ENCODE results near the gene NARS2.
"Not testable (repeated sequence)": the region's sequence is repeated elsewhere in the genome, so short reads cannot be mapped to it uniquely, and the experiment has no call there.

DNA sequence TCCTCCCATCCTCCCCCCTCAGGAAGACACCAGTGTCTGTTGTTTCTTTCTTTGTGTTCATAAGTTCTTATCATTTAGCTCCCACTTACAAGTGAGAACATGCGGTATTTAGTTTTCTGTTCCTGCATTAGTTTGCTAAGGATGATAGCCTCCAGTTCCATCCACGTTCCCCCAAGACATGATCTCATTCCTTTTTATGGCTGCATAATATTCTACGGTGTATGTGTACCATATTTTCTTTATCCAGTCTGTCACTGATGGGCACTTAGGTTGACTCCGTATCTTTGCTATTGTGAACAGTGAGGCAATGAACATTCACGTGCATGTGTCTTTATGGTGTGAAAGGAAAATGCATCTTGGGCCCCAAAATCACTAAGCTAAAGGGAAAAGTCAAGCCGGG lies 22.5 kb downstream of the NARS2 start:
- not testable (repeated sequence) for TF ChIP-seq CTCF (IDR thresholded peaks at IDR 0.05; ENCODE audit: insufficient read depth, low read length, poor library complexity, severe bottlenecking); EZH2phosphoT487 (conservative IDR thresholded peaks at IDR 0.05; ENCODE audit: low read length)

All from SU-DHL-6 (cell line).